ENCODE results near the gene GRIN2A.

Gene GRIN2A

DNA sequence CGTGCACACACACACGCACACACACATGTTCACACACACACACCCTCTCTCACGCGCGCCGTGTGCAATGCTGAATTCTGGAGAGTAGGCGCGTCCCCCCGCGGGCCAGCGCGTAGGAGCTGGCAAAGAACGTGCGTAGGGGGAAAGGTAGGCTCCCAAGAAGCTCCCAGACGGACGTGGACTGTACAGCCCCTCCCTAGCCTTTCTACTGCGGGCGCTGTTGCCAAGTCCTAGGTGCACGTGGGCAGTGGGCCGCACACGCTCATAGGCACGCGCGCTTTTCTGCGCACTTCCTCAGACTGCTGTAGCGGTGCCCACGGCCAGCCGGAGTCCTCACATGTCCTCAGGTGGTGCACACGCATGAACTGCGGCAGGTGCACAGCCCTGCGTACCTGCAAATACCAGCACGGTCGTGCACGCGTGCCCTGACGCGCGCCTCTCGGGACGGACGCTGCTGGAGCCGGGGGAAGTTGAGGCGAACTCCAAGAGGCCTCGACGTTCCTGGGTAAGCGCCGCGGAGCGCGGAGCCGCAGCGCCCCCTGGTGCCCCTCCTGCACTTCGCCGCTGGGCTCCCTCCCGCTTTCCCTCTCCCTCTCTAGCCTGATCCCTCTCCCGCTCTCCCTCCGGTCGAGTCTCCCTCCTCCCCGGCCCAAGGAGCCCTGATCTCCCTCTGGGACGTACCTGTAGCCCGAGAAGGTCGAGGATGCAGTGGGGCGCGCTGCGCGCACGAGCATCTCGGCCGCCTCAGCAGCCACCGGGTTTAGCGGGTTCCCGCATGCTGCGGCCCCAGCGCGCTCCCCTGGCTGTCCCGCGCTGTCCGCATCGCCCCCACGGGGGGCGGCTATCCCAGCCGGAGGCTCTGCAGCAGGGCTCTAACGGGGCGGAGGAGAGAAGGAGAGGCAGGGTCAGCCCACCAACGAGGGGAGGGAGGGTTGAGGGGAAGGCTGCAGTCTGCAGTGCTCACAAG lies 749 bp downstream of the GRIN2A start:
- DNase-seq (ENCODE audit: low read depth, low spot score): no peak

DNA sequence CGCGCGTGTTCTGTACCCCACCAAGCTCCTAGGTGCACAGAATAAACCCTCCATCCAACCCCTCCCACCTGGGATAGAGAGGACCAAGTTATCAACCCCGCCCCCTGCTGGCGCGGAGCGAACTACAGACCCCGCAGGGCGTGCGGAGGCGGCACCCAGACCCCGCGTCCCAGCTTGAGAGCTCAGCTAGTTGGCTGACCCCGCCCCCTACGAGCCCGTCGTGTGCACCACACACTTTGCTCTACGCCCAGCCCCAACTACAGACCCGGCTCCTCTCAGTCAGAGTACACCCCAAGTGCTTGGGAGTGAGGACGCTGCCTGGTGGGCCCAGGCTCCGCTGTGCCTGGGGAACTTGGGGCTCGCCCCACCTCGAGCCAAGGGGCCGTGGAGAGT lies 1.5 kb downstream of the GRIN2A start:
- DNase-seq (ENCODE audit: low read depth, low spot score): no peak

DNA sequence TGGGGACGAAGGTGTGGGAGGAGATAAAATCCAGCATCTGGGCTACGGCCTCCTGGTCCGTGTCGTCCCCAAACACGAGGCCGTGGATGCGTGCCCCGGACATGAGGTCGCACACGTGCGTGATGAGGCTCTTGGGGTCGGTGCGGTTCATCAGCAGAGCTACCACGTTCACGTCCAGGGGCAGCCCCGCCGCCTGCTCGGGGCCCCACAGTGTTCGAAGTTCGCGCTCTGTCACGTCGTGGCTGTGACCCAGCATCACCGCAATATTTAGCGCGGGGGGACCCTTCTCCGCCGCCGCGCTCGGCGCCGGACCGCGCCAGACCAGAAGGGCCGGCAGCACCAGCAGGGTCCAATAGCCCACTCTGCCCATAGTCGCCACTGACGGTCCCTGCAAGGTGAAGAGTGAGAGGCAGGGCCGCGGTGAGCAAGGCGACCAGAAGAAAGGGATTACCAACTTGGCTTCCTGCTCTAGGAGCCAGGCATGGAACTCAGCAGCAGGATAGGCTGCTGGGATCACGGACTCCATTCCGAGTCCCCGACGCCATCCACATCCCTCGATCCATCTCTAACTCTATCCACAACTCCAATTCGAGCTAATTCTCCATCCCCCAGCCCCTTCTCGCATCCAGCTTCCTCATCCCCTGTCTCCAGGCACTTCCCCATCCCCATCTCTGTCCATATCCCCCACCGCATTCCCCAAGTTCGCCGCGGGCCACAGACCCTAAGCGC lies 2.0 kb downstream of the GRIN2A start:
- DNase-seq (ENCODE audit: low read depth, low spot score): no peak

DNA sequence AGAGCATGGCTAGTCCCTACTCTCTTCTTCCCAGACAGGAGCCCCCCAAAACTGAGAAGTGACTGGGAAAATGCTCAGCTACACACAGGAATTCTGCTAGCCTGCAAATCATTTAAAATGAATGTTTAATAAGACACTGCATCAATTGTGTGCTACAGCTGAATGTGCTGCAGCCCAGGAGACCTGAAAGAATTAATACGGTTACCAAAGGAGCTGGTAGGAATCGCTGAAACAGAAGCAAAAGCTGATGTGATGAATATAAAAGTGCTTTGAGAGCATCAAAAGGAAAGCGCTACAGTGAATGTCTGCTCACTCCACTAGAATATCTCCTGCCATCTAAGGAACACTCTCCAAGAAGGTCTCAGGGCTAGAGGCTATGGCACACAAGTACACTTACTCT lies 3.7 kb downstream of the GRIN2A start:
- no peak for DNase-seq (ENCODE audit: low read depth, low spot score)

DNA sequence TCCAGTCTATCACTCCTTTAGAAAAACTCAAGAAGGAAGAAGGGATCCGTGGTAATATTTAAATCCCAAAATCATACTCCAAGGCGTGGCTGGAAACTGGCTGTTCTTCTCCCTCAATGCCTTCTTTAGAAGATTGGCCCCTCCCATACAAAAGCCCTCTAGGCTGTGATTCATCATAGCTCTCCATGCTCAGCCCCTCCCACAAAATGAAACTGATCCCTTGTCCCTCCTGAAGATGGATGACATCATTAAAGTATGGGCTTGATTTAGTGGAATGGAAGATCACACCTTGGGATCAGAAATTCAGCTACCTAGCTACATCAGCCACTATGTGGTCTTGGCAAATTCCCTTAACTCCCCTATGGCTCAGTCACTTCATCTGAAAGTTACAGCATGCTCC lies 4.1 kb downstream of the GRIN2A start:
- no peak for DNase-seq (ENCODE audit: low read depth, low spot score)

DNA sequence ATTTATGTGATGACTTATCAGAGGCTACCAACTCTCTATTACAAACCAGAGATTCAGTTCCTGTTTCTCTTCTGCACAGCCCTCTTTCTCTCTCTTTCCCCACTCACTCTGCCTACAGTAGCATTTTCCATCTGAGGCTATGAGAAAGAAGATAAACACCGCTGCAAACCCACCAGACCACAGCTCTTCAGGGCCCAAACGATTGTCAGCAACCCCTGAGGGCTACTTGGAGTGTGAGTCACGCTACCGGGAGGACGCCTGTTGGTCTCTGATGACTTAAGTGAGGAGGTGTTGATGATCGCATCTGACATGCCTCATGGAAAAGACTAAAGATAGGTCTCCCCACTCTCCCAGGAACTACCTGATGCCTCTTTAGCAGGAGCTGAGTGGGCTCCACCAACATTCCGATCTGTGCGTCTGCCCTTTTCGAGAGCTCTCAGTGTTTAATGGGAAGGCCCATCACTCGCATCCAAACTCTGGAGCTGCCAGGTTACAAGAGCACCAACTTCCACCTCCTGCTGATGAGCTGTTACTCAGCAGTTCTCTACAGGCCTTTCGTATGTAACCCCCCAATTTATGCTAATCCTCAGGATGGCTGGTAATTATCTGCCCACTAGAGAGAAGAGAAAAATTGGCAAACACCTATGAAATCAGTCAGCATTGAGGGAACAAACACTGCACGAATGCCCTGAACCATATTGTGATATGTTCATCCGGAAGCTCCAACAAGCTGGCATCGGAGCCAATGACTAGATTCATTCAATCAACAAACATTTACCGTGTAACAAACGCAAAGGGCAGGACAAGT lies 9.2 kb downstream of the GRIN2A start:
- DNase-seq (ENCODE audit: low read depth, low spot score): no peak

DNA sequence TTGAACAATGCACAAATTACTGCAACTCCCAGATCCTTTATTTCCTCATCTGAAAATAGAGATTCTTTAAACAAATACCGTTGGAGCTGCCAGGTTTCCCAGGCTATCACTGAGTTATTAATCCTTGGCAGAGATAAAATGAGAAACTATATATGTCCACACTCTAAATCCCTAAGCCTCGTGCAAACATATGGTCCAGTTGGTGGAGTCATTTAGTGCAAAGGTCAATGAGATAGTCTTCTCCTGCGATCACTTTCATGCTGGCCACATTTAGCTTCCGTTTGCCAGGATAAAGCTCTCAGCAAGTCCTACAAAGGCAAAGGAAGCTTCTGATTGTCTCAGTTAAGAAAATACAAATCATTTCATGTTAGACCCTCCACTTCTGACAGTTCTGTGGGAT lies 11.0 kb downstream of the GRIN2A start:
- no peak for DNase-seq (ENCODE audit: low read depth, low spot score)

DNA sequence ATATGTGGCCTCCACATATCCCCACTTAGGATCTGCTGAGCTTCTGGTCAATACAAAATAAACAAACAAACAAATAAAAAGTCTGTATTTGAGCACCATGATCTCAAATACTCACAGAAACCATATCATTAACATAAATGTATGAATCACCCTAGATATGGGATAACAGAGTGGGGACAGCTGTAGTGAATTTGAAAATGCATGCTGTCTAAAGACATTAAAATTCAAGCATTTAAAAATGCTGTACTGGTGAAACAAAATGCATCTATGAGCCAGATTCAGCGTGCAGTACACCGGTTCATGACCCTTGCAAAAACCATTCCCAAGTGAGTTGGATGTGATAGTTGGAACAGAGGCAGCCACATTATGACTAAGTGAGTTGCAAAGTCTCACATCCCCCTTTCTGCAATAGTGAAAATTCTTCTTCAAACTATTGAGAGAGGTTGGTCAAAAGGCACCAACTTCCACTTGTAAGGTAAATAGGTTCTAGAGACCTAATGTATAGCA lies 12.3 kb downstream of the GRIN2A start:
- no peak for DNase-seq (ENCODE audit: low read depth, low spot score)

DNA sequence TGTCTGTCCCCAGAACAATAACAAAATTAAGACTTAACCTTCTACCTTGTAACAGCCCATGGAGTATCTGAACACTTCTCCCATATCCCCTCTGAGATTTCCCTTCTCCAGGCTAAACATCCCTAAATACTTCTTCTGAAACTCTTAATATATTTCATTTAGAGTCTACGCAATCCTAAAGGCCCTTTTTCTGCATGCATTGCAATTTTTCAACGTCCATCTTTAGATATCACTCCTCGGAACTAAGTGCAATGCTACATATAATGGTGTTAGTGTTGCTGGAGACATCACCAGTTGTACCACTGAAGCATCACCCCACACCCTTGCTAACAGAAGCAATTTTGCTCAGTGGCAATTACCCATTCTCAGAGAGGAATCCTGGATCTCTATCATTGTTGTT lies 13.2 kb downstream of the GRIN2A start:
- no peak for DNase-seq (ENCODE audit: low read depth, low spot score)

DNA sequence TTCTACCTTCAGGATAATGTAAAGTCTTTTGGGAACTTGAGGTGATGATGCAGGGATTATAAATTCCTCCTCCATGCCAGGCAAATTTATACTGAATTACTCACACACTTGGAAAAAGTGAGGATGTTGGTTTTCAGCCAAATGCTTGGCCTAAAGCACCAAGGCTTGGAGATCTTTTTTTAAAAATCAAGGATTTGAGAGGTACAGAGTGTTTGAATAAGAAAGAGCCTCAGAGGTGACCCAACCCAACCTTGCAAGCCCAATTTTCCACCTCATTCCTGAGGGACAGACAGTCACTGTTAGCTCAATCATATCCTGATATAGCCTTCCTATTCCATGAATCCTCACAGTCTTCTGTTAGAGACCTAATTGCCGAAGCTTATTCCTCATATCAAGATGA lies 14.0 kb downstream of the GRIN2A start:
- DNase-seq (ENCODE audit: low read depth, low spot score): no peak

DNA sequence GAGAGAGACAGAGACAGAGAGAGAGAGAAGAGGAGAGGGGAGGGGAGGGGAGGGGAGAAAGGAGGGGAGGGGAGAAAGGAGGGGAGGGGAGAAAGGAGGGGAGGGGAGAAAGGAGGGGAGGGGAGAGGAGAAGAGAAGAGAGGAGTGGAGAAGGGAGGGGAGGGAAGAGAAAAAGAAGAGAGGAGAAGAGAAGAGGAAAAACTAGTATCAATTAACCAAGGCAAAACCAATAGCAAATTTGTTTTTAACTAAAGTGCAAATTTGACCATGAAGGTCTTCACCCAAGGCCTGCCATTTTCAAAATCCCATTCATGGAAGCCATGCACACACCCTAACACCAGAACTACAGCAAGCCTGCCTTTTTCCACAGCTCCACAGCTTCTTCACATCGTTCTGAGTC lies 16.6 kb downstream of the GRIN2A start:
- no peak for DNase-seq (ENCODE audit: low read depth, low spot score)

DNA sequence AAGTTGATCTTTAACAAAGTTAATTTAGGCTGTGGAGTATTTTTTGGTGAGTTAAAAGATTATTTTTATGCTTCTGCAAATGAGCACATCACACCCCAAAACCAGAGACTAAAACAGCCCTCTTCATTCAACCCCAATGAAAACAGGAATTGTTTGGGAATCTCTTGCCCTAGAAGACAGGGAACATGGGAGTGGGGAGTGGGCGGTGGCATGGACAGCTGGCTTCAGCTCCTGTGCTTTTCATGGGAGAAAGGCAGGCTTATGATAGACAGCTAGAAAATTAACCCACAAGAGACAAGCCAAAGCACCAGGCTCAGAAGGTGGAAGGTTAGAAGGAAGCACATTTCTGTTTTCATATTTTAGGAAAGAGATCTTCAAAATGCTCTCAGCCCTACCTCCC lies 19.2 kb downstream of the GRIN2A start:
- DNase-seq (ENCODE audit: low read depth, low spot score): no peak

DNA sequence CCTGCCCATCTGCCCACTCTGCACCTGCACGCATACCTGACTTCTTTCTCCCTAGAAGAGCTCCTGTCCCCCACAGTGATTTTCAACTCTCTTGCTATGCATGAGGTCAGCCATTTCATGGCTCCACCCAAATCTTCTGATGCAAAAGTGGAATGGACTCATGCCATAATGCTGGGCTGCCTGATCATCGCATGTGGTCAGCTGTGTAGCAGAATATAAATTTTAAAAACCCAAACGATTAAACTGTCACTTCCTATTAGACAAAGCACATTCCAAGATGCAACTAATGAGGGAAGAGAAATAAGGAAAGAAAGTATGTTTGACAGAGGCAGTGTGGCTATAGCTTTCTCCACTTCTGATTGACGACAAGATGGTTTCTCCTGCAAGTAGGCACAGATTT lies 26.1 kb downstream of the GRIN2A start:
- DNase-seq (ENCODE audit: low read depth, low spot score): no peak

DNA sequence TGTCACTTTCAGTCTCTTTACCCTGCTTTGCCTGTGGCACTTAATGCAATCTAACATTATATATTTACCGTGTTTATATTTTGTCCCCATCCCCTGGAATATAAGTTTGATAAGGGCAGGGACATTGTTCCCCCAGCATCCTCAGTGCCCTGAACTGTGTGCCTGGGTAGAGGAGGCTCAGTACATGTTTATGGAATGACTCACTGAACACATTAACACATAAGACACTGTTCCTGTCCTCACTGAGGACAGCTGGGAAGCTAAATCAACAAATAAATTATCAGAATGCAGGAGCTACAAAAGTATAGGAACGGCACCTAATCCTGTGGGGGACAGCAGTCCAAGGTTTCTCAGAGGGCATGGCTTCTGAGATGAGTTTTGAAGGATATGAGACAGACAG lies 27.8 kb downstream of the GRIN2A start:
- no peak for DNase-seq (ENCODE audit: low read depth, low spot score)

DNA sequence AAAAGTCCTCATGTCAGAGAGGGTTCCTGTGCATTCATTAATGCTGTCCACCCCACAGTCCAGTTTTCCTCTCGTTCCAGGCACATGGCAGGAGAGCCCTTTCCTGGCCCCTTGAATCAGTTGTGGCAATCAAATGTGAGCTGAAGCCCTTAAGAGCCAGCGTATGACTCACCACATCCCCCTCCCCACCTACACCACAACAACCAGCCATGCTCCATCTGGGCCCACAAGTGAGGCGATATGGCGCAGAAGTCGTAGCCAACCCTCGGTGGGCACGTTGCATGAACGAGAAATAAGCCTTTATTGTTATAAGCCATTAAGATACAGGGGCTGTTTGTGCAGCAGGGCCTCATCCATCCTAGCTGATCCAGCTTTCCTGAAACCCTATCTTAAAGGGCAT lies 28.2 kb downstream of the GRIN2A start:
- no peak for DNase-seq (ENCODE audit: low read depth, low spot score)

DNA sequence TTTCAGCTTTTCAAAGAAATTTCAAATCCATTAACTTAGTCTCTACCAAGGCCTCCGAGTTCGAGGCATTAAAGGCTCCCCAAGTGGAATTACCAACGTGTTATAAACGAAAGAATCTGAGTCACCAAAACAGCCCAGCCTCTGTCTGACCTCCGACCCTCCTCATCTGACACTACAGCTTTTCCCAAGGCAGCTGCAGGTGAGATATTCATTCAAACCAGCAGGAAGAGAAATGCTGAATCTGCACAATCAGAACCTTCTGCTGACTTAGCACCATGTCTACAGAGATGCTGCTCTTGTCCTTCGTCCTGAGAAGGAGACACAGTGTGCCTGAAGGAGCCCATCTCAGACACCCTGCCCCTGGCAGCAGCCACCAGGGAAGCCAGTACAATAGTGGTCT lies 30.5 kb downstream of the GRIN2A start:
- no peak for DNase-seq (ENCODE audit: low read depth, low spot score)

DNA sequence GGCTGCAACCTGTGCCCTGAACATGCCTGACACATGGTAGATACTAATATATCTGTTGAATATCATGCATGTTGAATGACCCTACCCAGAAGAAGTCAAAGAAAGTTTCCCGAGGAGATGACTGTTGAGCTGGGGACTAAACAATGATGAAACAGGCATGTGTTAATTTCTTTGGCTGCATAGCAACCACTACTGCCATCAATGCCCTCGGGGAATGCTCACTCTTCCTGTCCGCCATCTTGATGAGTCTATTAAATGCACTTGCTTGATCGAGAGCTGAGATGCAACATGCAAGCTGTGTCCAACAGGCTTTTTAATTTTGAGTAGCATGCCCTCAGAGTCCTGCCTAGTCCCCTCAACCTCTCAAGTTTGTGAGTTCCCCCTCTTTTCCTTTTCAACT lies 31.3 kb downstream of the GRIN2A start:
- DNase-seq (ENCODE audit: low read depth, low spot score): no peak

DNA sequence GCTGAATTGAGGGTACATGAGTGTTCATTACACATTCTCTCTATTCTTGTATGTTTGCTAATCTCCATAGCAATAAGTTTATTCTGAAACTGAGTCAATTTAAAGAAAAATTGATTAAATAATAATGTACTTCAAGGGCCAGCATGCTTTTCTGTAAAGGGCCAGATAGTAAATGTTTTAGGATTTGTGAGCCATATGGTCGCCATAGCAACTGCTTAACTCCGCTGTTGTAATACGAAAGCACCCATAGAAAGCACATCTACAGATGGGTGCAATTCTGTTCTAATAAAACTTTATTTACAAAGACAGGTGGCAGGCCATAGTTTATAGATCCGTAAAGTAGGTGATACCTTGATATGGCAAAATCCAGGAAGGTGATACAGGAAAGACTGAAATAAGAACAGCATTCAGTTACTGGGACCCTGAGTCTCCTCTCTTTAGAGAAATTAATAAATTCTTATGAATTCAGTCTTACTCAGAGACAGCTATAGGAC lies 36.6 kb downstream of the GRIN2A start:
- DNase-seq (ENCODE audit: low read depth, low spot score): no peak

DNA sequence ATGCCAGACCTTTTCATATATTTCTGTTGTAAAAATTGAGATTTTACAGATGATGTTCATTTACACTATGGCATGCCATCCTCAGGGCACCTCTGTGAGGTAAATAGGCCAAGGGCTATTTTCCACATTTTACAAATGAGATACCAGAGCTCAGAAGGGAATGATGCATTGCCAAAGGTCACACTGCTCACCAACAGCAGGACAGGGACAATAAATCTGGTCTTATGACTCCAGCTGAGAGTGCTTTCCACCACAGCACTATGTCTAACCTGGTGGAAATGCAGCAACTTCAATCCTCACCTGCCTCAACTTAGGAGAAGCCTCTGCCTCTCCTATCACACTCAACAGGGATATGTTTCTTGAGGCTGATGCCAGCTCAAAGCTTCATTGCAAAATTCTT lies 40.6 kb downstream of the GRIN2A start:
- no peak for DNase-seq (ENCODE audit: low read depth, low spot score)

DNA sequence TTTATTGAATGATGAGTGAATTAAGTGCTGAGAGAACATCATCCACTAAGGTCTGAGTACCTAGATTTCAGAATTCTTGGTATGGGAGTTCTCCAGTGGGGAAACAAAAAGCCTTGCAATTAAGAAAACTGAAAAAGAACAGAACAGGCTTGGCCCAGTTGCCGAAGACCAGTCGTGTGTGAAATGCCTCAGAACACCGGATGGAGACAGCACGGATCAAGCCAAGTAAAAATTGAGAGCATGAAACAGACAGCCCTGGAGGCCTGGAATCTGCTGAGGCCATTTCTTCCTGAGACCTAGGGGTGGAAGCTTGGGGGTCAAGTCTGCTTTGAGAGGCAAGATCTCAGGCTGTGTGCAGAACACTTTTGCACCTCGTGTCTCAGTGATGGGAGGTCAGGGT lies 43.3 kb downstream of the GRIN2A start:
- DNase-seq (ENCODE audit: low read depth, low spot score): no peak

DNA sequence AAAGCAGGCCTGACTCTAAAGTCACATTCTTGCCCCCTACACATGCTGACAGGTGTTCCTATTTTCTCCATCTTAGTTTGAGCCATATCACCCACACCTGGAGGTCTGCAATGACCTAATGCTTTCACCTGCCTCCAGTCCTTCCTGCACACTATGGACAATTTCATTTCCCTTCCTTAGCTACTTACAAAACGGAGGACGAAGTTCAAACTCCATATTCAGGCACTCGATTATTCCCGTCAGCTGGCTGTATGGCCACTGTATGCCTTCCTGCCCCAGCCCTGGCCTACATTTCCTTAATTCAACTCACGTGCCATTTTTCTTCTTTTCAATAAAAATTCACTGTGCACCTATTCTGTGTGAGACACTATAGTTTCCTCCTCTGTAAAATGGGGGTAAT lies 44.9 kb downstream of the GRIN2A start:
- no peak for DNase-seq (ENCODE audit: low read depth, low spot score)

DNA sequence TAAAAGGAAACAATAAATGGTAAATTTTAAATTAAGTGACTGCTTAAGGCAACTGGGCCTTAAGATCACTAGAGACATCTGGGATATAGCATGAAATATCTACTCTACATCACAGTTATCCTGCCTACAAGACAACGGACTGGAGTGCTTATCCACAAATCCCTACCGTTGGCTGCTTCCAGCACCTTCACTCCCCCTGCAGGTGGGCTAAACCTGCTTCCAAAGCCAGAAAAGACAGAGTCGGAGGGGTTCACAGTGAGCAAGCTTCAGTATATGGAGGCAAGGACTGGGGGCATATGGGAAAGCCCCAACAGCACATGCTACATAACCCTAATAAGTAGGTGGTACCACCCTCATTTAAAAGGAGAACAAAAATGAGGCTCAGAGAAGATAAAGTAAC lies 45.3 kb downstream of the GRIN2A start:
- DNase-seq (ENCODE audit: low read depth, low spot score): no peak
